ENCODE results near the gene ZDHHC14.

DNA sequence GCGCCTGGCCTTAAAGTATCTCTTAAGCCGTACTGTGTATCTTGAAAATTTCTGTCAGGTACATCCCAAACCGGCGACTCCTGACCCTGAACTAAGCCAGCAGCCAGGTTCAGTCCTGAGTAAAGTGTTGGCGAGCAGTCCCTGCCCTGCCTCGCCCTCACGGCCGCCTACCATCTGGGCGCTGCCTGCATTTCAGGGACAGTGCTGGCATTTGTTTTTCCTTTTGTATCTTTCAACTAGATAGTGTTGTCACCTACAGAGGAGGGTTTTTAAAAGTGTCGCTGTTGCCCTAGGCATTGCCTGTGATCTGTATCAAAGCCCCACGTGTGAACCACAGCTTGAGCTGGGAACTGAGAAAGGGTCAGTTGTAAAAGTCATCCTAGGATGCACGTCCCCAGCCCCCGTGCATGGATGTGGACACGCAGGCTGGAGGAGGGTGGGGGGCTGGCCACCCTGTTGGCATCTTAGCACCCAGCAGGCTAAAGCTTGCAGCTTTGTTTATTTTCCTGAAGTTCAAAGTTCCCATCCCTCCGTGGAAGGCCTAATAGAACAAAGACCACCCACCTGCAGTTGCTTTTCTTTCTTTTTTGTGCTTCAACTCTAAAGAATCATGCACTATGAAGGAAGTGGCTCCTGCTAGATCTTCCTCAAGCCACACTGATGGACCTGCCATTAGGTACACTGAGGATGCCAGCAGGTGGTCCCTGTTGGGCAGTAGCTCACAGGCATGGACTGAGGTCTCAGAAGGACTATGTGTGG is 136.8 kb downstream of the ZDHHC14 start:
- TF ChIP-seq POLR2A (IDR thresholded peaks at IDR 0.05): no peak
- TF ChIP-seq, protein P1, sequence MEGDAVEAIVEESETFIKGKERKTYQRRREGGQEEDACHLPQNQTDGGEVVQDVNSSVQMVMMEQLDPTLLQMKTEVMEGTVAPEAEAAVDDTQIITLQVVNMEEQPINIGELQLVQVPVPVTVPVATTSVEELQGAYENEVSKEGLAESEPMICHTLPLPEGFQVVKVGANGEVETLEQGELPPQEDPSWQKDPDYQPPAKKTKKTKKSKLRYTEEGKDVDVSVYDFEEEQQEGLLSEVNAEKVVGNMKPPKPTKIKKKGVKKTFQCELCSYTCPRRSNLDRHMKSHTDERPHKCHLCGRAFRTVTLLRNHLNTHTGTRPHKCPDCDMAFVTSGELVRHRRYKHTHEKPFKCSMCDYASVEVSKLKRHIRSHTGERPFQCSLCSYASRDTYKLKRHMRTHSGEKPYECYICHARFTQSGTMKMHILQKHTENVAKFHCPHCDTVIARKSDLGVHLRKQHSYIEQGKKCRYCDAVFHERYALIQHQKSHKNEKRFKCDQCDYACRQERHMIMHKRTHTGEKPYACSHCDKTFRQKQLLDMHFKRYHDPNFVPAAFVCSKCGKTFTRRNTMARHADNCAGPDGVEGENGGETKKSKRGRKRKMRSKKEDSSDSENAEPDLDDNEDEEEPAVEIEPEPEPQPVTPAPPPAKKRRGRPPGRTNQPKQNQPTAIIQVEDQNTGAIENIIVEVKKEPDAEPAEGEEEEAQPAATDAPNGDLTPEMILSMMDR (IDR thresholded peaks at IDR 0.05): no peak
